ENCODE results near the gene MRPL42. TPM values are rescaled to one million over a fixed set of nuclear protein-coding genes. Genes with fewer than 3 reads are reported as not detected.

Gene MRPL42
- total RNA-seq, 1 donor from 2014 or later: 82.7 TPM

DNA sequence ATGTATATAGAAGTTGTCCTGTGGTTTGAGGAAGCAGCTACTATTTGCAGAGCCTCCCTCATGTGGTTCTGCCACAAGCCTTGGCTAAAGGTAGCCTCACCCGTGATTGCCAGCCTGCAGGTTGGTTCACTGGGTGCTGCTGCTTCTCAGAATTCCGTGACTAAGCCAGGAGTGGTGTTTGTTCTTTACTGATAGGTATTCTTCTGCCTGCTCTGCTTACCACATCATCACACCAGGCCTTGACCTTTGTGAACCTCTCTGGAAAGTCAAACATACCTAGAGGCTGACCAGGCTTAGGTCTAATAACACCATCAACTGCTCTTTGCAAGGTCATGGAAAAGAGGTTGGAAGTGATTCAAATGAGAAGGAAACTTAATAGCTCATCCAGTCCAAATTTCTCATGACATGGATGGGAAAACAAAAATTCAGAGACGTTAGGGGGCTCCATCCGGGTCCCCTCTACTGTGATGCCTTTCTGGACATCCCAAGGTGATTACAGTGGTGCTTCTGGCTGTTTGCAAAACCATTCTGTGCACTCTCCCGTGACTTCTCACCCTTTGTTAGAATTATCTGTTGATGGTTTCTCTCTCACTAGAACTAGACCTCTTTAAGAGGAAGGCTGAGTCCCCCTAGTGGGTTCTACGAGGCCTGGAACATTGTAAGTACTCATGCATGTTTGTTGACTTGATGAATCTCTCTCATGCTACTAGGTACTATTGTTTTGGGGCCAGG lies 96.7 kb downstream of the MRPL42 start:
- Mint-ChIP-seq H3K4me3 (ENCODE audit: unreplicated experiment) (no peak overlapping the region), H3K36me3 (ENCODE audit: unreplicated experiment) (peaks cover 18% of the 10 kb centered on the region), H3K27ac (ENCODE audit: unreplicated experiment) (no peak overlapping the region), H3K9me3 (ENCODE audit: unreplicated experiment) (peaks cover 2% of the 10 kb centered on the region), H3K27me3 (ENCODE audit: unreplicated experiment) (peaks cover 3% of the 10 kb centered on the region), H3K4me1 (ENCODE audit: low read depth, unreplicated experiment) (no peaks in the 10 kb centered on the region)
- TF ChIP-seq CTCF (IDR thresholded peaks at IDR 0.05; ENCODE audit: partially characterized antibody, unreplicated experiment): no peak
- no peak for DNase-seq

DNA sequence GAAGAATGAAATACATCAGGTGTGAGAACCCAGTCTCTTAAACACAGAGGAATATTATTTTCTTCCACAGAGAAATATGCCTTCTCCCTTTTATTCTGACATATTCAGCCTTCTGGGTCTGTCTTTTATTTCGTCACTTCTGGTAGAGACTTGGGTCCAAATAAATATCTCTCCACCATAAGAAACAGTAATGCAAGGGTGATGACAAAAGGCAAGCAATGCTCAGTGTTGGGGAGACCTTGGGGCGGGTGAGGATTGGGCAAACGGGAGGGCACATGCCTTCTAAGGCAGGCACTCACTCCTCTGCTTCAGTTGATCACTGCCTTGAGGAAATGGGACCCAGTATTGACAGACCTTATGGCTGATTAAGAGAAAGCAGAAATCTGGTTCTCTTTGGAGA lies 98.4 kb downstream of the MRPL42 start:
- H3K27ac Mint-ChIP-seq (ENCODE audit: unreplicated experiment): no peak overlapping the region
- no peak for DNase-seq
- peaks cover 4% of the 10 kb centered on the region for H3K9me3 Mint-ChIP-seq (ENCODE audit: unreplicated experiment)
- no peaks in the 10 kb centered on the region for H3K4me1 Mint-ChIP-seq (ENCODE audit: low read depth, unreplicated experiment)
- peaks cover 5% of the 10 kb centered on the region for H3K27me3 Mint-ChIP-seq (ENCODE audit: unreplicated experiment)
- no peak for TF ChIP-seq CTCF (IDR thresholded peaks at IDR 0.05; ENCODE audit: partially characterized antibody, unreplicated experiment)
- H3K36me3 Mint-ChIP-seq (ENCODE audit: unreplicated experiment): peaks cover 4% of the 10 kb centered on the region
- H3K4me3 Mint-ChIP-seq (ENCODE audit: unreplicated experiment): no peak overlapping the region

Other genes starting within 250 kb of the MRPL42 start
- gene NUDT4, start 89.6 kb upstream of the MRPL42 start, total RNA-seq (ENCODE audit: unreplicated experiment): 29.5 TPM
- gene UBE2N, start 25.6 kb upstream of the MRPL42 start, total RNA-seq (ENCODE audit: unreplicated experiment): 115 TPM
- gene SOCS2, start 105.2 kb downstream of the MRPL42 start, total RNA-seq (ENCODE audit: unreplicated experiment): 36.6 TPM
- gene CRADD, start 209.9 kb downstream of the MRPL42 start, total RNA-seq (ENCODE audit: unreplicated experiment): 18.8 TPM

Data from glutamatergic neuron (in vitro differentiated cells).